HEK293T (cell line): ENCODE measurements around the gene SPDYE2B.
"Not testable (repeated sequence)": the region's sequence is repeated elsewhere in the genome, so short reads cannot be mapped to it uniquely, and the experiment has no call there.

Source experiments
- BHLHE40 ChIP-seq: fragments of 450-650 bp; IDR thresholded peaks from 2 replicates; pipeline ENCODE4 v1.6.1; 2016; ENCODE audit warnings: mild to moderate bottlenecking, moderate library complexity, borderline replicate concordance
- FOXK2 ChIP-seq: fragments of 450-650 bp; IDR thresholded peaks from 2 replicates; pipeline ENCODE4 v1.6.1; 2016; ENCODE audit warnings: mild to moderate bottlenecking
- FOXM1 ChIP-seq: fragments of 450-650 bp; IDR thresholded peaks from 2 replicates; pipeline ENCODE4 v1.6.1; 2017; ENCODE audit warnings: mild to moderate bottlenecking, borderline replicate concordance
- LEF1 ChIP-seq: fragments of 450-650 bp; IDR thresholded peaks from 2 replicates; pipeline ENCODE4 v1.6.1; 2017; ENCODE audit warnings: mild to moderate bottlenecking, borderline replicate concordance
- PKNOX1 ChIP-seq: fragments of 450-650 bp; IDR thresholded peaks from 2 replicates; pipeline ENCODE4 v1.6.1; 2016
- SP1 ChIP-seq: fragments of 450-650 bp; IDR thresholded peaks from 2 replicates; pipeline ENCODE4 v1.6.1; 2017

GRCh38 chr7:102664765-102665164, 14.6 kb downstream of the SPDYE2B start:
- TF ChIP-seq SP1, FOXM1, PKNOX1, BHLHE40, LEF1, FOXK2: not testable (repeated sequence)
